T-helper 2 cell treated with Interferon-gamma antibody and Interleukin-4, amounts not matched to agents 100 ng/mL and 5 ng/mL, for 36 hours (primary cell): ENCODE measurements around the gene COBL. TPM values are rescaled to one million over a fixed set of nuclear protein-coding genes. Genes with fewer than 3 reads are reported as not detected.

ENCODE experiments used
- intact Hi-C: fragments of 100-400 bp; cut with micrococcal nuclease; formaldehyde crosslinking; loops from one replicate; pipeline ENCODE4 v1.15.1; 2023
- total RNA-seq: library from RNA; stranded (reverse); gene quantifications from 2 replicates; pipeline ENCODE4 v1.2.3, GENCODE V29; 2022

COBL gene
- total RNA-seq, 1 donor from 2014 or later, result not detected

GRCh38 chr7:51124321-51124720, 192.3 kb downstream of the COBL start:
- intact Hi-C loops, result loop anchor here (5.0 kb wide), 1 partner anchor 512 kb away; no protein-coding TSS in a partner anchor

- intact Hi-C loops, result loop anchor here (1.0 to 5.0 kb wide), 2 partner anchors 291 to 511 kb away; no protein-coding TSS in a partner anchor
These were observed 193.1 kb downstream of the COBL start for GRCh38 chr7:51123322-51124019.

- intact Hi-C loops, result loop anchor here (5.0 kb wide), 1 partner anchor 510 kb away; no protein-coding TSS in a partner anchor
These were observed 194.6 kb downstream of the COBL start for GRCh38 chr7:51121931-51122425.

DNA sequence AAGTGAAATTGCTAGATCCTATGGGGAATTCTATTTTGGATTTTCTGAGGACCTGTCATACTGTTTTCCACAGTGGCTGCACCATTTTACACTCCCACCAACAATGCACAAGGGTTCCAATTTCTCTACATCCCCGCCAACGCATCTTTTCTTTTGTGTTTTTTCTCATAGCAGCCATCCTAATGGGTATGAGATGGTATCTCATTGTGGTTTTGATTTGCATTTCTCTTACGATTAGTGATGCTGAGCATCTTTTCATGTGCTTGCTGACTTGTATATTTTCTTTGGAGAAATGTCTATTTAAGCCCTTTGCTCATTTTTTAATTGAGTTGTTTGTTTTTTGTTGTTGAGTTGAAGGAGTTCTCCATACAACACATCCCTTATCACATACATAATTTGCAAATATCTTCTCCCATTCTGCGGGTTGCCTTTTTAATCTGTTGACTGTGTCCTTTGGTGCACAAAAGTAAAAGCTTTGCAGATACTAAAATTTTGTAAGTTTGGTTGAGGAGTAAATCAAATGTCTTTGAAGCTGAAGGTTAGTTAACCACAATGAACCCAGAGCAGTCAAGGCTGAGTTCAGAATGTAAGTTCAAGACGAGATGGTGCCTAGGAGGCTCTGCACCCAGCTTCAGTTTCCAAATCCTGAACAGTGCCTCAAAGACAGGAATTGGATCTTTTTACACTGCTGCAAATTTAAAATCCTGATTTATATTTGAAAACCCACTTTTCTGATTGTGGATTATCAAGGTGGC, 195.4 kb downstream of the COBL start:
- intact Hi-C loops, result loop anchor here (5.0 kb wide), 1 partner anchor 509 kb away; no protein-coding TSS in a partner anchor

DNA sequence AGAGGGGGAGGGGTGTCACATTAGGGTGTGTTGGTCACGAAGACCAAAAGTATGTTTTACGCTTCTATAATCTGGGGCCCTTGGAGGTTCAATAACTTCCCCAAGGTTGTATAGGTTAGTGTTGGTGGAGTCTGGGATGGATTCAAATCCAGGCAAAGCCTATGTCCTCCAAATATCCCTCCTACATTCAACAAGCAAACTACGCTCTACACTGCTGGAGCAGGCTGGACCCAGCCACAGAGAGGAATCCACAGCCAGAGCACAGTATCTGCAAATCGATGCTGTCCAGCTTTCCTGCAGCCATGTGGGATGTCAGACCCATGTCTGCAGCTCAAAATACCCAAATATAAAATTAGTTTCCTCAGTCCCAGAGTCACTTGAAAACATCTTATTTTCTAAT, 198.0 kb downstream of the COBL start:
- intact Hi-C loops, result no loop called here

DNA sequence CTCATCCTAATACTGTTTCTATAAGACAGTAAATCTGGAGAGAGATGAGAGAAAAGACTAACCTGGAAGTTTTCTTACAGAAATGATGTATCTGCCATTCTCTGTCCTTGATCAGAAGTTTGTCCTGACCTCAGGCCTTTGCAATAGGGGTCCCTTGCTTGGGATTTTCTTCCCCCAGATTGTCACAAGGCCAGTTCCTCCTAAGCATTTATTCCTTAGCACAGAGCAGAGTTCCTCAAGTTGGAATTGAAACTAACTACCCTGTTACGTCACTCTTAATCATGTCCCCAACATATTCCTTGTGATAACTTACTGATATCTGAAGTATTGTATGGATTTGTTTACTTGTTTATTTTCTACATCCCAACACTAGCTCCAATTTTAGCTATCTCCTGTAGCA, 202.1 kb downstream of the COBL start:
- intact Hi-C loops, result no loop called here

- intact Hi-C loops, result no loop called here
These were observed 202.6 kb downstream of the COBL start for GRCh38 chr7:51113962-51114361.

- intact Hi-C loops, result no loop called here
These were observed 203.0 kb downstream of the COBL start for GRCh38 chr7:51113560-51113959.

- intact Hi-C loops, result no loop called here
These were observed 205.2 kb downstream of the COBL start for GRCh38 chr7:51111241-51111940.

GRCh38 chr7:51108134-51108533, 208.5 kb downstream of the COBL start:
- intact Hi-C loops, result loop anchor here (10.0 kb wide), 1 partner anchor 57 kb away; no protein-coding TSS in a partner anchor

GRCh38 chr7:51104278-51104677, 212.3 kb downstream of the COBL start:
- intact Hi-C loops, result loop anchor here (10.0 kb wide), 1 partner anchor 61 kb away; no protein-coding TSS in a partner anchor

DNA sequence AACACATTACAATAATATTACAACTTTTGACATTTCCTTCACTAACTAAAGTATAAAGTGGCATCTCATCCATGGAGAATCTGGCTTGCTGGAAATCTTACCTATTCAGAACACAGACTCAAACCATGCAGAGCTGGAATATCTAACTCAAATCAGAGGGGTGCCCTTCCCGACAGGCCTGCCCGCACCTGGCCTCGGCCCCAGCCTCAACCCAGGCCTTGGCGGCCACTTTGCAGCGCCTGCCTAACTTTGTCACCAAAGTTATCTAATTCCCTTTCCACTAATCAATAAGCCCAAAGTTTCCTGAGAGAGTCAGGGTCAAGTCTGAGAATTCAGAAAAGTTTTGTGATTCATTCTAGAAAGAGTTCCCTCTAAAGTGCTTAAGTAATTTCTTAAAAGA, 212.9 kb downstream of the COBL start:
- intact Hi-C loops, result loop anchor here (10.0 kb wide), 1 partner anchor 61 kb away; no protein-coding TSS in a partner anchor

DNA sequence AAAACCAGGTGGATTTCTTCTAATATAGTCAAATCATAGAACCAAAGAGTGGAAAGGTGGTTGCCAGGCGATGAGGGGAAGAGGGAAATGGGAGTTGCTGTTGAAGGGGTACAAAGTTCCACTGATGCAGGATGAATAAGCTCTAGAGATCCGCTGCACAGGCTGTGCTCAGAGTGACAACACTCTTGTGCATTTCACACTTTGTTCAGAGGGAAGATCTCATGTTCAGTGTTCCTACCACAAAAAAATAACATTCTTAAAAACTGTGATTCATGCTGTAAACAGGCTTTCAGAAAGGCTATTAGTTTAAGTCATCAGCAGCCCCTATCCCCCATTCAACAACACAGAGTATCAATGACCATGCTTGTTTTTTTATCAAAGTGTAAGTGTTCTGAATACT, 213.8 kb downstream of the COBL start:
- intact Hi-C loops, result loop anchor here (10.0 kb wide), 1 partner anchor 62 kb away; no protein-coding TSS in a partner anchor

DNA sequence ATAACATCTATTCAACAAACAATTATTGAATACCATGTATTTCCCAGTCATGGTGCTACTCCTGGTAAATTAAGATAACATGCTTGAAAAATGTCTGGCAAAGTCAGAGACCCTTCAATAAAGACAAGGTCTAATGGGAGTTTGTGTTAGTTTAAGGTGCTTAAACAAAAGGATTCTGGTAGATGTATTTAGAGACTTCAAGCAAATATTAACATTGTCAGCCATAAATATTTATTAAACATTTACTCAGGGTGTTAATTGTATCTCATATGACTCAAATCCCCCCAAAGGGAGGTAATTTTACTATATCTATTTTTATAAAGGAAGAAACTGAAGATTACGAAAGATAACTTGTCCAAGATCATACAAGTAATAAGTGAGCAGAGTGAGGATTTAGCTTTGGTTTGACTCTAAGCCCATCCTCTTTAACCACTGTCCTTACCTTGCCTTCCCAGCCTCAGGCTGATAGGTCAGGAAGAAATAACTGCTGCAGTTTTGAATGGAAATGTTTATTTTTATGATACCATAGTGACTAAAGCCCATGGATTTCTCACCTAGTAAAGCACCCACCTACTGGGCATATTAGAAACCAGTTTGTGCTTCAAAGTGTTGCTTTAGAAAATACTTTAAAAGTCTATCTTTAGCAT, 215.4 kb downstream of the COBL start:
- intact Hi-C loops, result loop anchor here (10.0 kb wide), 1 partner anchor 64 kb away; no protein-coding TSS in a partner anchor

GRCh38 chr7:51090411-51090810, 226.2 kb downstream of the COBL start:
- intact Hi-C loops, result no loop called here

GRCh38 chr7:51085034-51085692, 231.4 kb downstream of the COBL start:
- intact Hi-C loops, result no loop called here

DNA sequence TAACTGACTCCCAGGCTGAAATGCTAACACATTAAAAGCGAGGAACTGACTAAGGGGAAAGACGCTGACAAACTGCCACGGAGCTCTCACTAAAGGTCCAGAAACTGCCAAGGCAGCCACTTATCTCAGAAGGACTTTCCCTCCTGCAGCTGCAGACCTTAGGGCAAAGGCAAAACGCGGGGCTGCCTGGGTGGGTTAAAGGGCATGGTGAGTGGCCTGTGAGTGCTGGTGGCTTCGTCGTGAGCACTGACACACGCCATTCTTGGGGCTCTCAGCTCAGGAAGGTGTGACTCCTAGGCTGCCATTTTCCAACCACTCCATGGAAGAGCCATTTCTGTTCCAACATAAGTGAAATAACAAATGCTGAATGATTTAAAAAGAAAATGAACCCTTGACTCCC, 232.5 kb downstream of the COBL start:
- intact Hi-C loops, result no loop called here

DNA sequence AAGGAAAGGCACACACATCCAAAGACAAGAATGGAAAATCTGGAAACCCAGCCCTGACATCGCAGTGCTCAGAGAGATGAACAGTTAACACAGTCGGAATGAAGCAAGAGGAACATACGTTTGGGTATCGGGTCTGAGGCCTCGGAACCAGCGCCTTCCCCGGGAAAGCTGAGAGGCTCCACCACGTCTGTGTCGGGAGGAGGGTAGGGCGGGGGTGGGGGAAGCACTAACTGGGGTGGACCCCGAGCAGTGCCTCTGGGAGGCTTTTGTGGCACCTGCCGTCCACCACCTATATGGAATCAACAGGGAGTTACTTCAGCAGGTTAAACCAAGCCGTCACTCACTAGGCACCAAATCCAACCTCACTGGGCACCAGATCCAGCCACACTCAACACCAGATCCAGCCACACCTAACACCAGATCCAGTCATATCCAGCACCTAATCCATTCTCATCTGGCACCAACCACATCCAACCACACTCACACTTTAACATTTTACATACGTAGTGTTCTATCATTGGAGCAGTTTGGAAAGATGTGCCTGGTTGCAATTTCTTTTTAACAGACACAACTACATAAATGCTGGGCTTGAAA, 233.6 kb downstream of the COBL start:
- intact Hi-C loops, result no loop called here

DNA sequence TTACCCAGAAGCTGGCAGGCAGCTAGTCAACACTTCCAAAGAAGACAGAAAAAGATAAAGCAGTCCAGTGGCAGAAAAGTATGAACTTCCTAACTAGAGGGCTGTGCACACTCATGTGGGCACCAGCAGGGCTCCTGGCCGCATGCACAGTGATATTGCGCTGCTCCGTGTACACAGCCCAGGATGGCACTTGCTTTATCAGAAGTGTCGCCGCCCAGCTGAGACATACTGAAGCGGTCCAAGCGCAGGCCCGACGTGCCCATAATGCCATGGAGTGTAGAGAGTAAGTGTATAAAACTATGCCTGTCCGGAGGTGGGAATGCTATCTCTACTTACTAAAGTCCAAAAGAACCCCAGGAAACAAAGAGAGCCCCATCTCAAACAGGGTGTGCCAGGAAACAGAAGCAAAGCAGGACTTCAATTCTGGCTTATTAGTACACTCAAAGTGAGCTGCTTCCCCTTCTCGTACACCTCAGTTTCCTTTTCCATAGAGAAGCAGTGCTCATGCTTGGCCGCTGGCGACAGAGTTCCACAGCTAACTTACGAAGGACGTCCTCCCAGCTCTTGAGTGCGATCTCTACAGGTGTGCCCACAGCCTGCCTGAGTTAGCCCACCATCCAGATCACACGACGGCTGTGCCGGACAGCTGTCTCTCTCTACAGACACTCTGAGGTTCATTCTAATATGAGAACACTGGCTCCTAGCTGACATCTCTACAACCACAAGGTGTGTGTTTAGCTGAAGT, 234.3 kb downstream of the COBL start:
- intact Hi-C loops, result no loop called here
